K562 (cell line): ENCODE measurements around the gene ELK1. TPM values are rescaled to one million over a fixed set of nuclear protein-coding genes. Genes with fewer than 3 reads are reported as not detected.

Source experiments
- ATAC-seq: fragments of 200-7000 bp; cut with Tn5 transposase; 3 replicates; pipeline ENCODE4 v1.9.1; 2020; ENCODE audit warnings: moderate library complexity
- BruUV-seq: library from RNA; stranded (reverse); fragments of 400-500 nt; replicated peaks from 2 replicates; lab custom pipeline; 2021; lab: Mats Ljungman, UMichigan
- CTCF ChIA-PET: fragments of 300-600 bp; formaldehyde crosslinking; extraction: SDS; loops from one replicate; lab custom pipeline; 2021; ENCODE audit warnings: low intra/inter-chr PET ratio; lab: Yijun Ruan, JAX
- POLR2A ChIA-PET: fragments of 300-600, 350-650 bp; sonication (Branson Sonifier 250); formaldehyde crosslinking; extraction: SDS; loops from one replicate; lab custom pipeline; 2021; ENCODE audit warnings: antibody characterized with exemption, inconsistent platforms; lab: Yijun Ruan, JAX
- DNase-seq, 4 experiments: peaks; one replicate each; pipeline versions ENCODE4 v3.0.0 to v3.0.0-alpha.2; 2011 to 2018; ENCODE audit warnings: low spot score in 3 of 4, mixed read lengths in 3 of 4; ENCODE audit errors: extremely low read depth in 1 of 4
- FAIRE-seq: peaks from 2 replicates; lab custom pipeline; 2011; peaks lifted over from hg19 to GRCh38; lab: Jason Lieb, UNC
- H2AFZ ChIP-seq: 2 replicates; pipeline ENCODE4 v1.6.0; 2011; ENCODE audit warnings: low read depth, low read length, control low read depth, inconsistent platforms
- H3K27ac ChIP-seq: fragments of 200-600 bp; 3 replicates; pipeline ENCODE4 v1.8.0; 2011; ENCODE audit warnings: low read depth, mild to moderate bottlenecking, control low read depth, inconsistent platforms, low read length, moderate library complexity, mixed read lengths; ENCODE audit errors: extremely low read depth
- H3K27me3 ChIP-seq, 2 experiments: fragments of 300-600 bp in 1 of 2; 2 replicates in 1 of 2; 3 replicates in 1 of 2; pipeline versions ENCODE4 v1.6.0 to v1.8.0; 2011; ENCODE audit warnings: inconsistent platforms in 2 of 2, low read length in 2 of 2, mild to moderate bottlenecking in 1 of 2, mixed read lengths in 1 of 2, moderate library complexity in 1 of 2; ENCODE audit not compliant: control insufficient read depth in 2 of 2, insufficient read depth in 2 of 2
- H3K36me3 ChIP-seq: fragments of 300-600 bp; 3 replicates; pipeline ENCODE4 v1.8.0; 2011; ENCODE audit warnings: mild to moderate bottlenecking, low read length, inconsistent platforms; ENCODE audit not compliant: control insufficient read depth, insufficient read depth
- H3K4me1 ChIP-seq, 2 experiments: fragments of 200-600 bp in 1 of 2; replicated peaks in 1 of 2; 2 replicates in 1 of 2; 3 replicates in 1 of 2; pipeline versions ENCODE4 v1.5.1 to v1.8.0; 2011; ENCODE audit warnings: inconsistent platforms in 2 of 2, low read length in 2 of 2, mild to moderate bottlenecking in 1 of 2, mixed read lengths in 1 of 2, moderate library complexity in 1 of 2; ENCODE audit not compliant: control insufficient read depth in 2 of 2, insufficient read depth in 2 of 2
- H3K4me2 ChIP-seq: 2 replicates; pipeline ENCODE4 v1.6.1; 2011; ENCODE audit warnings: low read length, control low read depth, inconsistent platforms, mixed read lengths; ENCODE audit not compliant: insufficient read depth
- H3K4me3 ChIP-seq: fragments of 200-600 bp; sonication (generic), shearing (Covaris generic); 2 replicates; pipeline ENCODE4 v1.5.1; 2016; ENCODE audit warnings: control low read depth, inconsistent platforms
- H3K79me2 ChIP-seq: fragments of 200-600 bp; 3 replicates; pipeline ENCODE4 v1.8.0; 2011; ENCODE audit warnings: low read length, inconsistent platforms; ENCODE audit not compliant: control insufficient read depth, insufficient read depth
- H3K9ac ChIP-seq, 2 experiments: 2 replicates each; pipeline versions ENCODE4 v1.6.0 to v1.6.1; 2011; ENCODE audit warnings: low read depth in 2 of 2, low read length in 2 of 2, control low read depth in 1 of 2, inconsistent platforms in 1 of 2, mild to moderate bottlenecking in 1 of 2, mixed read lengths in 1 of 2; ENCODE audit not compliant: insufficient read depth in 1 of 2
- H3K9me1 ChIP-seq: one replicate; pipeline ENCODE4 v1.6.0; 2011; ENCODE audit warnings: inconsistent platforms, mild to moderate bottlenecking, low read length, moderate library complexity; ENCODE audit not compliant: control insufficient read depth, insufficient read depth
- H3K9me3 ChIP-seq: replicated peaks from 2 replicates; pipeline ENCODE4 v1.5.1; 2011; ENCODE audit warnings: low read depth, low read length, inconsistent platforms; ENCODE audit not compliant: control insufficient read depth, insufficient read depth
- H4K20me1 ChIP-seq: replicated peaks from 2 replicates; pipeline ENCODE4 v1.6.1; 2011; ENCODE audit warnings: low read length, inconsistent platforms, mixed read lengths; ENCODE audit not compliant: control insufficient read depth, insufficient read depth
- ARID1B ChIP-seq: fragments of 450-650 bp; IDR thresholded peaks from 2 replicates; pipeline ENCODE4 v1.6.1; 2016; ENCODE audit warnings: antibody characterized with exemption, mild to moderate bottlenecking, inconsistent platforms
- ESRRB ChIP-seq: fragments of 250-450 bp; sonication (Bioruptor Pico); IDR thresholded peaks from 2 replicates; pipeline ENCODE4 v1.5.0; 2020; ENCODE audit warnings: mild to moderate bottlenecking, moderate library complexity, borderline replicate concordance
- GTF2E2 ChIP-seq: fragments of 200-800 bp; sonication (Bioruptor generic); IDR thresholded peaks from 2 replicates; pipeline ENCODE4 v1.6.1; 2016; ENCODE audit warnings: missing genetic modification characterization, missing compliant biosample characterization
- HDAC6 ChIP-seq: IDR thresholded peaks from 2 replicates; pipeline ENCODE4 v1.6.1; 2012; ENCODE audit warnings: low read depth, mild to moderate bottlenecking, control low read depth, inconsistent platforms, low read length, moderate library complexity
- LCOR ChIP-seq: sonication (generic); formaldehyde crosslinking; IDR thresholded peaks from 2 replicates; pipeline ENCODE4 v1.8.0; 2022; ENCODE audit warnings: mild to moderate bottlenecking, missing genetic modification reagents
- MBD2 ChIP-seq: sonication (generic); IDR thresholded peaks from 2 replicates; pipeline ENCODE4 v1.6.1; 2016; ENCODE audit warnings: low read depth, borderline replicate concordance
- NCOA4 ChIP-seq: fragments of 450-650 bp; IDR thresholded peaks from 2 replicates; pipeline ENCODE4 v1.6.1; 2018; ENCODE audit warnings: mild to moderate bottlenecking; ENCODE audit not compliant: partially characterized antibody
- SAFB2 ChIP-seq: fragments of 200-400 bp; formaldehyde crosslinking; IDR thresholded peaks from 2 replicates; pipeline ENCODE4 v1.6.1; 2018; ENCODE audit warnings: borderline replicate concordance, low read length, low read depth, moderate library complexity; ENCODE audit not compliant: severe bottlenecking
- SIN3B ChIP-seq: fragments of 450-650 bp; IDR thresholded peaks from 2 replicates; pipeline ENCODE4 v1.6.1; 2017; ENCODE audit warnings: low read depth, mild to moderate bottlenecking, moderate library complexity
- SMAD1 ChIP-seq: fragments of 150-350 bp; IDR thresholded peaks from 2 replicates; pipeline ENCODE4 v1.6.1; 2014; ENCODE audit warnings: low read length, low read depth; ENCODE audit not compliant: partially characterized antibody
- WGBS: fragments of 100-300 bp; shearing (Covaris generic); methylation state at CpG from one replicate; pipeline ENCODE4 v1.1.6; 2016; ENCODE audit warnings: low coverage, mixed read lengths; ENCODE audit not compliant: insufficient coverage; ENCODE audit errors: missing lambda C conversion rate; 5-methylcytosine and 5-hydroxymethylcytosine counted together
- in situ Hi-C: fragments of 300-500 bp; cut with MboI; formaldehyde crosslinking; loops from 4 replicates; pipeline ENCODE4 v1.15.0; 2018; ENCODE audit warnings: inconsistent platforms, mixed read lengths
- intact Hi-C: fragments of 100-400 bp; cut with micrococcal nuclease; formaldehyde crosslinking; loops from 2 replicates; pipeline ENCODE4 v1.14.2; 2022
- polyA plus RNA-seq, 8 experiments: library from polyadenylated mRNA; depleted of rRNA in 4 of 8; stranded (reverse) in 5 of 8; unstranded in 3 of 8; fragments of >200 nt; fragmentation: Nextera tagmentation in 2 of 8; fragmentation: Illumina TruSeq in 1 of 8; extraction: Ambion mirVana in 2 of 8; extraction: Trizol in 1 of 8; gene quantifications; 2 replicates each; pipeline versions ENCODE4 v1.2.1 to v1.2.3, GENCODE V29; 2011 to 2014; ENCODE audit warnings: inconsistent platforms in 1 of 8, missing spikeins in 1 of 8
- total RNA-seq, 7 experiments: library from RNA; depleted of rRNA in 6 of 7; stranded (reverse); fragments of >200 nt in 6 of 7; fragmentation: Illumina TruSeq in 2 of 7; extraction: Trizol in 2 of 7; gene quantifications; 2 replicates each; pipeline versions ENCODE4 v1.2.1 to v1.2.3, GENCODE V29; 2011 to 2021; ENCODE audit warnings: low replicate concordance in 1 of 7
- TF ChIP-seq, protein P1 (sequence below): IDR thresholded peaks from 2 replicates; pipeline ENCODE4 v1.6.1; 2012; ENCODE audit warnings: low read depth, low read length, improper control_type of control experiment, borderline replicate concordance
- TF ChIP-seq, protein P2 (sequence below): sonication (generic); formaldehyde crosslinking; IDR thresholded peaks from 2 replicates; pipeline ENCODE4 v1.8.0; 2022; ENCODE audit warnings: missing genetic modification reagents, mild to moderate bottlenecking, moderate library complexity, borderline replicate concordance
- TF ChIP-seq, protein P3 (sequence below), 2 experiments: fragments of 150-350 bp in 1 of 2; IDR thresholded peaks; 2 replicates each; pipeline ENCODE4 v1.6.1; 2012 to 2016; ENCODE audit warnings: low read depth in 2 of 2, low read length in 2 of 2, mild to moderate bottlenecking in 1 of 2, moderate library complexity in 1 of 2

ELK1 gene
- total and polyA plus RNA-seq, 9 of the 15 experiments (the other 6 are each of a cell fraction or from before 2014, with no cell fraction given) = 4.4 to 74.9 (median 26.5) TPM

DNA sequence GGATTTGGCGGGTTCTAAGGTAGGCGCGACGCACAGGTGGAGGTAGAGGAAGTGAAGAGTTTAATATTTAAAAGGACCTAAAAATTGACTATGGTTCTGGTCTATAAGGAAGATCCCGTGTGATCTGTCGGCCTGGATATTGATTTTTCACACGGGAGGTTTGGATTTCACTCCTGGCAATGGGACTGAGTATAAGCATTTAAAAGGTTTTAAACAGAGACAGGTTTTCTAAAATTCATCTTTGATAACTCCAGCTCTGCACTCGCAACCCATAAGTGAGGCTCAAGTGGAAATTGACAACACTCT is 9.0 kb upstream of the ELK1 start (continued):
- TF ChIP-seq, protein P1, sequence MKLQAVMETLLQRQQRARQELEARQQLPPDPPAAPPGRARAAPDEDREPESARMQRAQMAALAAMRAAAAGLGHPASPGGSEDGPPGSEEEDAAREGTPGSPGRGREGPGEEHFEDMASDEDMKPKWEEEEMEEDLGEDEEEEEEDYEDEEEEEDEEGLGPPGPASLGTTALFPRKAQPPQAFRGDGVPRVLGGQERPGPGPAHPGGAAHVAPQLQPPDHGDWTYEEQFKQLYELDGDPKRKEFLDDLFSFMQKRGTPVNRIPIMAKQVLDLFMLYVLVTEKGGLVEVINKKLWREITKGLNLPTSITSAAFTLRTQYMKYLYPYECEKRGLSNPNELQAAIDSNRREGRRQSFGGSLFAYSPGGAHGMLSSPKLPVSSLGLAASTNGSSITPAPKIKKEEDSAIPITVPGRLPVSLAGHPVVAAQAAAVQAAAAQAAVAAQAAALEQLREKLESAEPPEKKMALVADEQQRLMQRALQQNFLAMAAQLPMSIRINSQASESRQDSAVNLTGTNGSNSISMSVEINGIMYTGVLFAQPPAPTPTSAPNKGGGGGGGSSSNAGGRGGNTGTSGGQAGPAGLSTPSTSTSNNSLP = 0 out of 2 replicates have a peak, but pooled peaks have one; percentile 1
- peak; percentile 32; the same call in 1 of the 2 replicates for TF ChIP-seq GTF2E2

DNA sequence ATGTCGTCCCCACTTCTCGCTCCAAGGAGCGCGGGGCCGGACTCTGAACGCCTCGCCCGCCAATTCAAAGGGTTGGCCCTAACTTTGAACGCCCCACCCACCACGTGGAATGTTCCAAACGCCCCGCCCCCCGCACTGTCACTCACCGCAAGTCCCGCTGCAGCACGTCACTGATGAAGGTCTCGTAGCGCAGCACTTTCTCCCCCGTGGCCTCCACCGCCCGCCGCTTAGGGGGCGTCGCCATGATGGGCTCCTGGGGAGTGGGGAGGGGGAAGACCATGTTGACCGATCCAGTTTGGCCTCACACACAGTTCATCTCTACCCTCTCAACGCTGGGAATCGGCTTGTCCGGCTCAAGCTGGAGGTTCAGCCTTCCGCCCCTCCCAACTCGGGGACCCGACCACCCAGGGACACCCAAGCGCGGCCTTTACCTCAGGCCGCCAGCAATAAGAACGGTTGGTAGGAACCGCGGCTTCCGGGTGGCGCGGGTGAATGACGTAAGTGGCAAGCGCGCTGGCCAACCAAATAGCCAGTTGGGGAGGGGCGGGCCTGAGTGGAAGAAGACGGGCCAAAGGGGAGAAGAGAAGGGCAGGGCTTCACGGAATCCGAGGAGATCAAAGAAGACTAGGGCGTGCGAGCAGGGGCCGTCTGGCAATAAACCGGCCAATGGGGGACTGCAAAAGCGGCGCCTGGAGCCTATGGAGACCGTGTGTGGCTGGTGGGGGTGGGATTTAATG is 8.5 kb upstream of the ELK1 start, which contains the start of gene UXT:
UXT (minus strand) TSS at position 497 of the 737 bp plus-strand sequence; CDS start at position 244, 253 bp downstream.
- Histone ChIP-seq H2AFZ (peak within 1 kb of the TSS; percentile 84), H3K9me1 (peaks cover 3% of the 10 kb centered on the region), H3K4me3 (peak within 1 kb of the TSS; percentile 55), H3K9ac (peak within 1 kb of the TSS; percentile 95 to 100), H3K27me3 (no peaks in the 10 kb centered on the region), H4K20me1 (no peaks in the 10 kb centered on the region), H3K27ac (peak within 1 kb of the TSS; percentile 97), H3K4me1 (peaks cover 15 to 50% of the 10 kb centered on the region in 2 experiments), H3K9me3 (no peaks in the 10 kb centered on the region), H3K4me2 (peak within 1 kb of the TSS; percentile 81), H3K36me3 (peaks cover 43% of the 10 kb centered on the region), H3K79me2 (peaks cover 29% of the 10 kb centered on the region)
- intact Hi-C loops (loop anchor here (2.0 kb wide), 1 partner anchor 24 kb away; no protein-coding TSS in a partner anchor), in situ Hi-C loops (no loop called here)
- ATAC-seq = peak; percentile 92
- POLR2A ChIA-PET = no interaction called here
- BruUV-seq = no TSS peak
- FAIRE-seq = peak; percentile 91
- WGBS = under 1% methylated on average over 37 of the region's 54 CpGs
- CTCF ChIA-PET = no interaction called here
- peak; percentile 82 to 97 (median 87) for DNase-seq
- TF ChIP-seq SIN3B (peak; percentile 87), ARID1B (0 out of 2 replicates have a peak, but pooled peaks have one; percentile 24), NCOA4 (no peak), SAFB2 (no peak), MBD2 (peak; percentile 45), HDAC6 (no peak), SMAD1 (no peak), ESRRB (no peak), LCOR (CRISPR knock-in tag) (peak; percentile 89)
- TF ChIP-seq, protein P2, sequence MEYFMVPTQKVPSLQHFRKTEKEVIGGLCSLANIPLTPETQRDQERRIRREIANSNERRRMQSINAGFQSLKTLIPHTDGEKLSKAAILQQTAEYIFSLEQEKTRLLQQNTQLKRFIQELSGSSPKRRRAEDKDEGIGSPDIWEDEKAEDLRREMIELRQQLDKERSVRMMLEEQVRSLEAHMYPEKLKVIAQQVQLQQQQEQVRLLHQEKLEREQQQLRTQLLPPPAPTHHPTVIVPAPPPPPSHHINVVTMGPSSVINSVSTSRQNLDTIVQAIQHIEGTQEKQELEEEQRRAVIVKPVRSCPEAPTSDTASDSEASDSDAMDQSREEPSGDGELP (CRISPR knock-in tag) = peak; percentile 83
- TF ChIP-seq, protein P3, sequence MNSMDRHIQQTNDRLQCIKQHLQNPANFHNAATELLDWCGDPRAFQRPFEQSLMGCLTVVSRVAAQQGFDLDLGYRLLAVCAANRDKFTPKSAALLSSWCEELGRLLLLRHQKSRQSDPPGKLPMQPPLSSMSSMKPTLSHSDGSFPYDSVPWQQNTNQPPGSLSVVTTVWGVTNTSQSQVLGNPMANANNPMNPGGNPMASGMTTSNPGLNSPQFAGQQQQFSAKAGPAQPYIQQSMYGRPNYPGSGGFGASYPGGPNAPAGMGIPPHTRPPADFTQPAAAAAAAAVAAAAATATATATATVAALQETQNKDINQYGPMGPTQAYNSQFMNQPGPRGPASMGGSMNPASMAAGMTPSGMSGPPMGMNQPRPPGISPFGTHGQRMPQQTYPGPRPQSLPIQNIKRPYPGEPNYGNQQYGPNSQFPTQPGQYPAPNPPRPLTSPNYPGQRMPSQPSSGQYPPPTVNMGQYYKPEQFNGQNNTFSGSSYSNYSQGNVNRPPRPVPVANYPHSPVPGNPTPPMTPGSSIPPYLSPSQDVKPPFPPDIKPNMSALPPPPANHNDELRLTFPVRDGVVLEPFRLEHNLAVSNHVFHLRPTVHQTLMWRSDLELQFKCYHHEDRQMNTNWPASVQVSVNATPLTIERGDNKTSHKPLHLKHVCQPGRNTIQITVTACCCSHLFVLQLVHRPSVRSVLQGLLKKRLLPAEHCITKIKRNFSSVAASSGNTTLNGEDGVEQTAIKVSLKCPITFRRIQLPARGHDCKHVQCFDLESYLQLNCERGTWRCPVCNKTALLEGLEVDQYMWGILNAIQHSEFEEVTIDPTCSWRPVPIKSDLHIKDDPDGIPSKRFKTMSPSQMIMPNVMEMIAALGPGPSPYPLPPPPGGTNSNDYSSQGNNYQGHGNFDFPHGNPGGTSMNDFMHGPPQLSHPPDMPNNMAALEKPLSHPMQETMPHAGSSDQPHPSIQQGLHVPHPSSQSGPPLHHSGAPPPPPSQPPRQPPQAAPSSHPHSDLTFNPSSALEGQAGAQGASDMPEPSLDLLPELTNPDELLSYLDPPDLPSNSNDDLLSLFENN (IDR thresholded peaks at IDR 0.05; ENCODE audit: low read depth in 2 of 2, low read length in 2 of 2) = no peak
